ENCODE results near the gene GMPPA.

The GMPPA gene

DNA sequence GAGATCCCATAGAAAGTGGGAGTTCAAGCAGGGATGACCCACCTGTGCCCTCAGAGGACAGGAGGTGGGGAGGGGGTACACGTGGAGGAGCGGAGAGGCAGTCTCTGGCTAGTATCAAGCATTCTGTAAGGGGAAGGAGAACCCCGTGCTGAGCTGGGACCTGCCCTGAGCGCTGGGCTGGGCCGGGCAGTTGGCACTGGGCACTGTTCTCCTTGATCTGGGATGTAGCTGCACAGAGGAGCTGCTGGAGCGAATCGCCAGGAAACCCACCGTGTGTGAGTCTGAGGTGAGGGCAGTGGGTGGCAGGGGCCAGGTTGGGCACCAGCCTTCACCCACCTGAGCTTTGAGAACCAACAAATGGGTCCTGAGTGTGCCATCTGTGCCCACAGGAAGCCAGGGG lies 19.8 kb upstream of the GMPPA start:
- no peak for DNase-seq (ENCODE audit: low read depth)
- TF ChIP-seq, protein P1, sequence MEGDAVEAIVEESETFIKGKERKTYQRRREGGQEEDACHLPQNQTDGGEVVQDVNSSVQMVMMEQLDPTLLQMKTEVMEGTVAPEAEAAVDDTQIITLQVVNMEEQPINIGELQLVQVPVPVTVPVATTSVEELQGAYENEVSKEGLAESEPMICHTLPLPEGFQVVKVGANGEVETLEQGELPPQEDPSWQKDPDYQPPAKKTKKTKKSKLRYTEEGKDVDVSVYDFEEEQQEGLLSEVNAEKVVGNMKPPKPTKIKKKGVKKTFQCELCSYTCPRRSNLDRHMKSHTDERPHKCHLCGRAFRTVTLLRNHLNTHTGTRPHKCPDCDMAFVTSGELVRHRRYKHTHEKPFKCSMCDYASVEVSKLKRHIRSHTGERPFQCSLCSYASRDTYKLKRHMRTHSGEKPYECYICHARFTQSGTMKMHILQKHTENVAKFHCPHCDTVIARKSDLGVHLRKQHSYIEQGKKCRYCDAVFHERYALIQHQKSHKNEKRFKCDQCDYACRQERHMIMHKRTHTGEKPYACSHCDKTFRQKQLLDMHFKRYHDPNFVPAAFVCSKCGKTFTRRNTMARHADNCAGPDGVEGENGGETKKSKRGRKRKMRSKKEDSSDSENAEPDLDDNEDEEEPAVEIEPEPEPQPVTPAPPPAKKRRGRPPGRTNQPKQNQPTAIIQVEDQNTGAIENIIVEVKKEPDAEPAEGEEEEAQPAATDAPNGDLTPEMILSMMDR (IDR thresholded peaks at IDR 0.05; ENCODE audit: low read depth, low read length) = no peak
- TF ChIP-seq, protein P2, sequence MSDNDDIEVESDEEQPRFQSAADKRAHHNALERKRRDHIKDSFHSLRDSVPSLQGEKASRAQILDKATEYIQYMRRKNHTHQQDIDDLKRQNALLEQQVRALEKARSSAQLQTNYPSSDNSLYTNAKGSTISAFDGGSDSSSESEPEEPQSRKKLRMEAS (IDR thresholded peaks at IDR 0.05; ENCODE audit: low read depth, low read length) = no peak
- TF ChIP-seq POLR2A (IDR thresholded peaks at IDR 0.05; ENCODE audit: extremely low read depth, insufficient read length) (no peak), MYC (IDR thresholded peaks at IDR 0.05; ENCODE audit: low read depth, low read length) (no peak)
- H3K4me3 ChIP-seq (ENCODE audit: low read depth, low read length) = no peak overlapping the region

DNA sequence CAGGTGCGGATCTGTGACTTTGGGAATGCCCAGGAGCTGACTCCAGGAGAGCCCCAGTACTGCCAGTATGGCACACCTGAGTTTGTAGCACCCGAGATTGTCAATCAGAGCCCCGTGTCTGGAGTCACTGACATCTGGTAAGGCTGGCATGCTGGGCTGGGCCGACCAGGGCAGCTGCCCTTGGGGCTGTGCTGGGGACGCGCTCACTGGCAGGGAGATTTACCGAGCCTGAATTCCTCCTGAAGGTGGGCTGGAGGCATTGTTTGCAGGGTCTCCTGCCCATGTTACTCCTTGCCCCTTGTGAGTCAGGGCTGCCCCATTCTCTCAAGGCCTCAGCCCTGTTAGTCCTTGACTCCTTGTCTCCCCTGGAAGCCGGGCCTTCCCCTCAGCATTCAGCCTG lies 18.7 kb upstream of the GMPPA start:
- no peak for DNase-seq (ENCODE audit: low read depth)
- no peak overlapping the region for H3K4me3 ChIP-seq (ENCODE audit: low read depth, low read length)
- TF ChIP-seq MYC (IDR thresholded peaks at IDR 0.05; ENCODE audit: low read depth, low read length) = no peak
- TF ChIP-seq, protein P2 (IDR thresholded peaks at IDR 0.05; ENCODE audit: low read depth, low read length) = no peak

DNA sequence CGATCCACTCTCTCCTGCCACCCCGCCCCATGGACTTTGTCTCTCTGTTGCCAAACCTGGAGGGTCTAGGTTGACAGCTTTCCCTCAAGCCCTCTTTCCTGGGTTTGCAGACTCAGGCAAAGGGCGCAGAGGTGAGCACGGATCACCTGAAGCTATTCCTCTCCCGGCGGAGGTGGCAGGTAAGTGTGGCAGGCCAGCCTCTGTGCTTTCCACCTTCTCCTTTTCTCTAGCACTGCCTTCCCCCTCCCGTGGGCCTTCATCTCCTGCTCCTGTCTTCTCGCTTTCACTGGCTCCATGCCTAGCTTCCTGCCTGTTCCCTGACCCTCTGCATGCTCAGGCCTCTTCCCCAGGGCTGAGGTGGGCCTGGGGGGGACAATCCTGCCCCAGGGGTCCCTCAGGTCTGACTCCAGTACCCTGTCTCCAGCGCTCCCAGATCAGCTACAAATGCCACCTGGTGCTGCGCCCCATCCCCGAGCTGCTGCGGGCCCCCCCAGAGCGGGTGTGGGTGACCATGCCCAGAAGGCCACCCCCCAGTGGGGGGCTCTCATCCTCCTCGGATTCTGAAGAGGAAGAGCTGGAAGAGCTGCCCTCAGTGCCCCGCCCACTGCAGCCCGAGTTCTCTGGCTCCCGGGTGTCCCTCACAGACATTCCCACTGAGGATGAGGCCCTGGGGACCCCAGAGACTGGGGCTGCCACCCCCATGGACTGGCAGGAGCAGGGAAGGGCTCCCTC lies 15.9 kb upstream of the GMPPA start:
- TF ChIP-seq, protein P2 (IDR thresholded peaks at IDR 0.05; ENCODE audit: low read depth, low read length) = no peak
- TF ChIP-seq, protein P1 (IDR thresholded peaks at IDR 0.05; ENCODE audit: low read depth, low read length) = no peak
- TF ChIP-seq MYC (IDR thresholded peaks at IDR 0.05; ENCODE audit: low read depth, low read length) = no peak
- no peak for TF ChIP-seq POLR2A (IDR thresholded peaks at IDR 0.05; ENCODE audit: extremely low read depth, insufficient read length)
- H3K4me3 ChIP-seq (ENCODE audit: low read depth, low read length) = no peak overlapping the region
- DNase-seq (ENCODE audit: low read depth) = no peak

DNA sequence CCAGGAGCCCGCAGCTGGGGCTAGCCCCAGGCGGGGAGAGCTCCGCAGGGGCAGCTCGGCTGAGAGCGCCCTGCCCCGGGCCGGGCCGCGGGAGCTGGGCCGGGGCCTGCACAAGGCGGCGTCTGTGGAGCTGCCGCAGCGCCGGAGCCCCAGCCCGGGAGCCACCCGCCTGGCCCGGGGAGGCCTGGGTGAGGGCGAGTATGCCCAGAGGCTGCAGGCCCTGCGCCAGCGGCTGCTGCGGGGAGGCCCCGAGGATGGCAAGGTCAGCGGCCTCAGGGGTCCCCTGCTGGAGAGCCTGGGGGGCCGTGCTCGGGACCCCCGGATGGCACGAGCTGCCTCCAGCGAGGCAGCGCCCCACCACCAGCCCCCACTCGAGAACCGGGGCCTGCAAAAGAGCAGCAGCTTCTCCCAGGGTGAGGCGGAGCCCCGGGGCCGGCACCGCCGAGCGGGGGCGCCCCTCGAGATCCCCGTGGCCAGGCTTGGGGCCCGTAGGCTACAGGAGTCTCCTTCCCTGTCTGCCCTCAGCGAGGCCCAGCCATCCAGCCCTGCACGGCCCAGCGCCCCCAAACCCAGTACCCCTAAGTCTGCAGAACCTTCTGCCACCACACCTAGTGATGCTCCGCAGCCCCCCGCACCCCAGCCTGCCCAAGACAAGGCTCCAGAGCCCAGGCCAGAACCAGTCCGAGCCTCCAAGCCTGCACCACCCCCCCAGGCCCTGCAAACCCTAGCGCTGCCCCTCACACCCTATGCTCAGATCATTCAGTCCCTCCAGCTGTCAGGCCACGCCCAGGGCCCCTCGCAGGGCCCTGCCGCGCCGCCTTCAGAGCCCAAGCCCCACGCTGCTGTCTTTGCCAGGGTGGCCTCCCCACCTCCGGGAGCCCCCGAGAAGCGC lies 15.0 kb upstream of the GMPPA start:
- H3K4me3 ChIP-seq (ENCODE audit: low read depth, low read length) = no peak overlapping the region
- no peak for DNase-seq (ENCODE audit: low read depth)
- TF ChIP-seq POLR2A (IDR thresholded peaks at IDR 0.05; ENCODE audit: extremely low read depth, insufficient read length) = no peak
- TF ChIP-seq, protein P1 (IDR thresholded peaks at IDR 0.05; ENCODE audit: low read depth, low read length) = no peak
- no peak for TF ChIP-seq MYC (IDR thresholded peaks at IDR 0.05; ENCODE audit: low read depth, low read length)
- TF ChIP-seq, protein P2 (IDR thresholded peaks at IDR 0.05; ENCODE audit: low read depth, low read length) = no peak

DNA sequence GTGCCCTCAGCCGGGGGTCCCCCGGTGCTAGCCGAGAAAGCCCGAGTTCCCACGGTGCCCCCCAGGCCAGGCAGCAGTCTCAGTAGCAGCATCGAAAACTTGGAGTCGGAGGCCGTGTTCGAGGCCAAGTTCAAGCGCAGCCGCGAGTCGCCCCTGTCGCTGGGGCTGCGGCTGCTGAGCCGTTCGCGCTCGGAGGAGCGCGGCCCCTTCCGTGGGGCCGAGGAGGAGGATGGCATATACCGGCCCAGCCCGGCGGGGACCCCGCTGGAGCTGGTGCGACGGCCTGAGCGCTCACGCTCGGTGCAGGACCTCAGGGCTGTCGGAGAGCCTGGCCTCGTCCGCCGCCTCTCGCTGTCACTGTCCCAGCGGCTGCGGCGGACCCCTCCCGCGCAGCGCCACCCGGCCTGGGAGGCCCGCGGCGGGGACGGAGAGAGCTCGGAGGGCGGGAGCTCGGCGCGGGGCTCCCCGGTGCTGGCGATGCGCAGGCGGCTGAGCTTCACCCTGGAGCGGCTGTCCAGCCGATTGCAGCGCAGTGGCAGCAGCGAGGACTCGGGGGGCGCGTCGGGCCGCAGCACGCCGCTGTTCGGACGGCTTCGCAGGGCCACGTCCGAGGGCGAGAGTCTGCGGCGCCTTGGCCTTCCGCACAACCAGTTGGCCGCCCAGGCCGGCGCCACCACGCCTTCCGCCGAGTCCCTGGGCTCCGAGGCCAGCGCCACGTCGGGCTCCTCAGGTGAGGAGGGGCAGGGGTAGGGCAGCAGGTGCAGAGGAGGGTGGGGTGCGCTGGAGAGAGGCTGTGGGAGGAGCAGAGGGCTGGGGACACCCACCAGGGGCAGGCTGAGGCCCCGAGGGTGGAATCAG lies 14.1 kb upstream of the GMPPA start:
- TF ChIP-seq POLR2A (IDR thresholded peaks at IDR 0.05; ENCODE audit: extremely low read depth, insufficient read length) = no peak
- TF ChIP-seq, protein P2 (IDR thresholded peaks at IDR 0.05; ENCODE audit: low read depth, low read length) = no peak
- TF ChIP-seq MYC (IDR thresholded peaks at IDR 0.05; ENCODE audit: low read depth, low read length) = no peak
- TF ChIP-seq, protein P1 (IDR thresholded peaks at IDR 0.05; ENCODE audit: low read depth, low read length) = no peak
- DNase-seq (ENCODE audit: low read depth) = no peak

More for the DNA sequence above, 14.1 kb upstream of the GMPPA start:
- no peak overlapping the region for H3K4me3 ChIP-seq (ENCODE audit: low read depth, low read length)
